ENCODE measurements around the gene NCOA3.
"Not testable (repeated sequence)": the region's sequence is repeated elsewhere in the genome, so short reads cannot be mapped to it uniquely, and the experiment has no call there.

Gene NCOA3

DNA sequence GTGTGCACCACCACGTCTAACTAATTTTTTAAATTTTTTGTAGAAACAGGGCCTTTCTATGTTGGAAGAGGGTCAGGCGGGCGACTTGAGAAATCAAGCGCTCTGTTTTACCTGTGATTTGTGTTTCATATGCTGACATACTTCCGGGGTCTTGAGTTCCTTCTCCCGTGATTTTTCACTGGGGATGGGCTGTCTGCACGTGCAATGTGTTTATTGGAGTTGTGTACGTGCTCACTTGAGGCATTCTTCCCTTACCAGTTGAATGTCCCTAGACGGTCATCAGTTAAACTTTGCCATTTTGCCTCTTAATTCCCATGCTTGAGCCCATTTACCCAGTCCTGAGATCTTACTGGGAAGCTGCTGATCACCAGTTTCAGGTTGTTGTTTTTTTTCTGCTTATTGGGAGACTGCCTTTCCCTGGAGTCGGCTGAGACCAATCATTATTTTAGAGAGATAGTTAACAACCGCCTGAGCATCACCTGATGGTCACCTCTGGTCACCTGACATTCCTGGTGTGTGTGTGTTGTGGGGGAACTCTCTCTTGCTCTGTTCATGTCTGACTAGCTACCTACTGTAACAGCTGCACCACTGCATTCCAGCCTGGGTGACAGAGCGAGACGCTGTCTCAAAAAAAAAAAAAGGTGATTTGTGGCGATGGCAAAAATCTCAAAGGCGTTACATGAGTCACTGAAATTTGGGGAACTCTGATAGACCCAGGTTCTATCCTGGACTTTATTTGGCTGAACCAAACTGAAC, 34.8 kb upstream of the NCOA3 start:
- H3K4me3 ChIP-seq (ENCODE audit: low read length), result no peak overlapping the region
- DNase-seq (ENCODE audit: low read depth, low spot score), result no peak

DNA sequence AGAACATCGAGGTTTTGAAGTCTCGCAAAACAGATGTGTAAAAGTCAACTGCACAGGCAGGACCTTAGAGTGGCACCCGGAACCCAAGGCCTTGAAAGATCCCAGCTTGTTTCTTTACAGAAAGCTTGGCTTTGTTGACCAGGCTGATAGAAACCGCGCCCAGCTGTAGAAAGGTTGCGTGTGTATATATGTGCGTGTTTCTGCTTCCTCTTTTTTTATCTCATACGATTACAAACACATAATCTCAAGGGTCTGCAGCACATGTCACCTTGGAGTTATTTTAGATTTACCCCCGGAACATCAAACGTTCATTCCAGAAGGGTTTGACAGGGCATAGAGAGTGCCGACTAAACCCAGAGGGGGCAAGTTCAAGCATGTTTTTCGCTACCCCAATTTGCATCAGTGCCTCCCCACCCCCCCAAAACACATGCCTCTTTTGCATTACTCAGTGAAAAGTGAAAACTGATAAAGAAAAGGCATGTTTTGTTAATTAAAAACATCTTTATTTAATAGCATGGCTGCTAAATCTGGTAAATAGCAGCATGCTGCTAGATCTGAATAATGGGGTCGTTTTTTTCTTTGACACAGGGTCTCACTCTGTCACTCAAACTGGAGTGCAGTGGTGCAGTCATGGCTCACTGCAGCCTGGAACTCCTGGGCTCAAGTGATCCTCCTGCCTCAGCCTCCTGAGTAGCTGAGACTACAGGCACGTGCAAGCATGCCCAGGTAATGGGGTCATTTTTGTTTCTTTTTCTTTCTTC, 33.2 kb upstream of the NCOA3 start:
- H3K4me3 ChIP-seq (ENCODE audit: low read length), result no peak overlapping the region

DNA sequence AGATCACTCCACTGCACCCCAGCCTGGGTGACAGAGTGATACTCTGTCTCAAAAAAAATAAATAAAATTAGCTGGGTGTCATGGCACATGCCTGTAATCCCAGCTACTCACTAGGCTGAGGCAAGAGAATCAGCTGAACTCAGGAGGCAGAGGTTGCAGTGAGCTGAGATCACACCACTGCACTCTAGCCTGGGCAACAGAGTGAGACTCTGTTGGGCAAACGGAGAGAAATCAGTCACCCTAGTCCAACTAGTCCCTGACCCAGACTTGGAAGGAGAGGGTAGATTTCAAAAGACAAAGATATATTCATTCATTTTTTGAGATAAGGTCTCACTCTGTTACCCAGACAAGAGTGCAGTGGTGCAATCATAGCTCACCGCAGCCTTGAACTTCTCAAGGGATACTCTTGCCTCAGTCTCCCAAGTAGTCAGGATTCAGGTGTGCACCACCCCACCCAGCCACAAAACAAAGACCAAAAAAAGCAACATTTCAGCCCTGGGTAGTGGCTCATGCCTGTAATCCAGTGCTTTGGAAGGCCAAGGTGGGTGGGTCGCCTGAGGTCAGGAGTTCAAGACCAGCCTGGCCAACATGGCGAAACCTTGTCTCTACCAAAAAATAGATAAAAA, 26.2 kb upstream of the NCOA3 start:
- no peak for DNase-seq (ENCODE audit: low read depth, low spot score)
- H3K4me3 ChIP-seq (ENCODE audit: low read length), result no peak overlapping the region

More for the DNA sequence above, 33.2 kb upstream of the NCOA3 start:
- DNase-seq (ENCODE audit: low read depth, low spot score), result no peak

DNA sequence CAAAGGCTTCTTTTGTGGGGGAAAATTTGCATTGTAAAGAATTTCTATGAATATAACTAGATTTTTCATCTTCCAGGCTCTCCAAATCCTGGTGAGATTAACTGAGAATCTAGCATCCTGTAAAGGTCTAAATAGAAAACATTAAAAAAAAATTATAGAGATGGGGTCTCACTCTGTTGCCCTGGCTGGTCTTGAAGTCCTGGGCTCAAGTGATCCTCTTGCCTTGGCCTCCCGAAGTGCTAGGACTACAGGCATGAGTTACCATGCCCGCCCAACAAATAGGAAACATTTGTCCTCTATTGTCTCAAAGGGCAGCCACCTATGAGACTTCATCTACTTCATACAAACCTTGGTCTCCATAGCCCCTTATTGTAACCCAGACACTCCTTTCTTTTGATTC, 25.2 kb upstream of the NCOA3 start:
- H3K4me3 ChIP-seq (ENCODE audit: low read length), result no peak overlapping the region
- DNase-seq (ENCODE audit: low read depth, low spot score), result no peak

DNA sequence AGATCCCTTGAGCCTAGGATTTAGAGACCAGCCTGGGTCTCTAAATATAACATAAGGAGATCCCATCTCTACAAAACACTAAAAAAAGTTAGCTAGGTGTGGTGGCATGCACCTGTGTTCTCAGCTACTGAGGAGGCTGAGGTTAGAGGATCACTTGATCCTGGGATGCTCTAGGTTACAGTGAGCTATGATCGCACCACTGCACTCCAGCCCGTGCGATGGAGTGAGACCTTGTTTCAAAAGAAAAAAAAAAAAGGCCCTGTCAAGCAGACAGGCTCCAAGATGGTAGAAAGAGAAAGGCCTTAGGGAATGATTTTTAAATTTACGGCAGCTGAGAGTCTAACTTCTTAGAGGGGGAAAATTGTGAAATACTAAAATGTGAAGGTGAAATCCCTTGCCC, 22.6 kb upstream of the NCOA3 start:
- no peak overlapping the region for H3K4me3 ChIP-seq (ENCODE audit: low read length)
- no peak for DNase-seq (ENCODE audit: low read depth, low spot score)

DNA sequence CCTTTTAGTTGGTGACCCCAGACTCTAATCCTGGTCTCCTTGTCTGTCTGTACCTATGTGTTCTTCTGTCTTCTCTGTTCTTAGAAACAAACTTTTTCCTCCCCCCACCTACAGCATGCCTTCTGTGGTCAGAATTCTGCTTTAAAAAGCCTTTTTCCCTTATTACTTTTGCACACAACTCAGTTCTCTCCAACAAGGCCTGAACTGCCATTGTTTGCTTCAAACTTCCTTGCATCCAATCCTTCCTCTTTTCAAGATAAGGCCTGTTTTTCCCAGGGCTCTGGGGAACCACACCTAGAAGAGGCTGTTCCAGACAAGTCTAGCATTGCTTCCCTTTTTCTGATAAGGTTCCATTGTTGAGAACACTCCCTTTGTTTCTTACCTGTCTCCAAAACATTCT, 22.2 kb upstream of the NCOA3 start:
- DNase-seq (ENCODE audit: low read depth, low spot score), result no peak
- H3K4me3 ChIP-seq (ENCODE audit: low read length), result no peak overlapping the region

DNA sequence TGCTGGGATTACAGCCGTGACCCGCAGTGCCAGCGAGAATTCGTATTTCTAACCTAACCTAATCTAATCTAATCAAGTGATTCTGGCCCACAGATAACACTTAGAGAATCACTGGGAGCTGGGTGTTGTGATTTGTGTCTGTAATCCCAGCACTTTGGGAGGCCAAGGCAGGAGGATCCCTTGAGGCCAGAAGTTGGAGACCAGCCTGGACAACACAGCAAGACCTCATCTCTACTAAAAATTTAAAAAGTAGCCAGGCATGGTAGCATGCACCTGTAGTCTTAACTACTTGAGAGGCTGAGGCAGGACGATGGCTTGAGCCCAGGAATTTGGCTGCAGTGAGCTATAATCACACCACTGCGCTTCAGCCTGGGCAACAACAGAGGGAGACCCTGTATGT, 21.4 kb upstream of the NCOA3 start:
- no peak overlapping the region for H3K4me3 ChIP-seq (ENCODE audit: low read length)
- DNase-seq (ENCODE audit: low read depth, low spot score), result no peak

DNA sequence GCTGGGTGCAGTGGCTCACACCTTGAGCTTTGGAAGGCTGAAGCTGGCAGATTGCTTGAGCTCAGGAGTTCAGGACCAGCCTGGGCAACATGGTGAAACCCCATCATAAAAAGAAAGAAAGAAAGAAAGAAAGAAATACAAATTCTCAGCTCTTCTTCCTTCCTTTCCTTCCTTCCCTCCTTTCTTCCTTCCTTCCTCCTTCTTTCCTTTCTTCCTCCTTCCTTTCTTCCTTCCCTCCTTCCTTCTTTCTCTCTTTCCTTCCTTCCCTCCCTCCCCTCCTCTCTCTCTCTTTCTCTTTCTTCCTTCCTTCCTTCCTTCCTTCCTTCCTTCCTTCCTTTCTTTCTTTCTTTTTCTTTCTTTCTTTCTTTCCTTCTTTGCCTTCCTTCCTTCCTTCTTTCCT, 21.0 kb upstream of the NCOA3 start:
- DNase-seq (ENCODE audit: low read depth, low spot score), result no peak

DNA sequence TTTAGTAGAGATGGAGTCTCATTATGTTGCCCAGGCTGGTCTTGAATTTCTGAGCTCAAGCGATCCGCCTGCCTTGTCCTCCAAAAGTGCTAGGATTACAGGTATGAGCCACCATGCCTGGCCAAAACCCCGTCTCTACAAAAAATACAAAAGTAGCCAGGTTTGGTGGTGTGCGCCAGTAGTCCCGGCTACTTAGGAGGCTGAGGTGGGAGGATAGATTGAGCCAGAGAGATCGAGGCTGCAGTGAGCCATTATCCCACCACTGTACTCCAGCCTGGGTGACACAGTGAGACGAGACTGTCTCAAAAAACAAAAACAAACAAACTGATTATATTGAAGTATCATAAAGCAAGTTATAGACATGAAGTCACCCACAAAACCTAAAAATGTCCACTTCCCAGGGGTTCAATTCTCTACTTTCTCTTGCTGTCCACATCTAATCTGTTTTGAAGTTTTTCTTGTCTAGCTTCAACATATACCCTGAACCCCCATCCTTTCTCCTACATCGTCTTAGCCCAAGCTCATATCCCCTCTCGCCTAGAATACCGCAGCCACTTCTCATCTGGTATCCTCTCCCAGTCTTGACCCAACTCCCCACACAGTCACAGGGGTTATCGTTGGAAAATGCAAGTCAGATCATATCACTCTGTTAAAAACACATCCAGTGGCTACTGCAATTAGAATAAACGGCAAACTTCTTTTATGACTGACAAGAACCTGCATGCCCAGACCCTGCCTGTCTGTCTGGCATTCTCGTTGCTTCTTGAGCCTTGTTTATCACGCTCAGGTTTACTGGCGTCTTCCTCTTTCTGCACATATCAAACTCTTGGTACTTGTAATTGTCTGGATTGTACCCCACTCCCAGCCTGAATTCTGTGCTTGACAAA, 20.1 kb upstream of the NCOA3 start:
- DNase-seq (ENCODE audit: low read depth, low spot score), result no peak
- H3K4me3 ChIP-seq (ENCODE audit: low read length), result no peak overlapping the region

More for the DNA sequence above, 21.0 kb upstream of the NCOA3 start:
- H3K4me3 ChIP-seq (ENCODE audit: low read length), result no peak overlapping the region

DNA sequence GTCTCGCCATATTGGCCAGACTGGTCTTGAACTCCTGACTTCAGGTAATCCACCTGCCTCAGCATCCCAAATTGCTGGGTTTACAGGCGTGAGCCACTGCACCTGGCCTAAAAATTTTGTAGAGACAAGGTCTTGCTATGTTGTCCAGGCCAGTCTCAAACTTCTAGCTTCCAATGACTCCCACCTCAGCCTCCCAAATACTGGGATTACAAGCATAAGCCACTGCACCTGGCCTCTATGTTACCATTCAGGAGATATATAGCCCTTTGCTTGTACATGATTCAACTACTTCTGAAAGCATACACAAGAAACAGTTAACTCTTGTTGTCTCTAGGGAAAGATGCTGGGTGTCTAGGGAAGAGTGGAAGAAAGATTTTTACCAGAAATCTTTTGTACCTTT, 19.0 kb upstream of the NCOA3 start:
- no peak for DNase-seq (ENCODE audit: low read depth, low spot score)
- no peak overlapping the region for H3K4me3 ChIP-seq (ENCODE audit: low read length)

DNA sequence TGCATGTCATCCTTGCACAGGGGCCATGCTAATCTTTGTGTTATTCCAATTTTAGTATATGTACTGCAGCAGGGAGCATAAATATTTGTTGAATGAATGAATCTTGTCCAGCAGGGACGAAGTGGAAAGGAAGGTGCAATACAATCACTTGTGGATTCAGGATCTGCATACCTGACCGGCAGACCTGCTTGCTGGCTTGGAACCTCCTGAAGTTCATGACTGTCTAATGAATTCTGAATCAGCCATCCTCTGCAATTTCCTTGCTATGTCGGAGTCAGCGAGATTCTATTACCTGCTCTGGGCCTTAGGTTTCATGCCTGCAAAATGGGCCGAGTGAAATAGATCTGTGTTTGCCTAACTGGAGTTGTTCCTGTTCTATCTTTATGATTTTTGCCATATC, 17.4 kb upstream of the NCOA3 start:
- no peak for DNase-seq (ENCODE audit: low read depth, low spot score)
- no peak overlapping the region for H3K4me3 ChIP-seq (ENCODE audit: low read length)

DNA sequence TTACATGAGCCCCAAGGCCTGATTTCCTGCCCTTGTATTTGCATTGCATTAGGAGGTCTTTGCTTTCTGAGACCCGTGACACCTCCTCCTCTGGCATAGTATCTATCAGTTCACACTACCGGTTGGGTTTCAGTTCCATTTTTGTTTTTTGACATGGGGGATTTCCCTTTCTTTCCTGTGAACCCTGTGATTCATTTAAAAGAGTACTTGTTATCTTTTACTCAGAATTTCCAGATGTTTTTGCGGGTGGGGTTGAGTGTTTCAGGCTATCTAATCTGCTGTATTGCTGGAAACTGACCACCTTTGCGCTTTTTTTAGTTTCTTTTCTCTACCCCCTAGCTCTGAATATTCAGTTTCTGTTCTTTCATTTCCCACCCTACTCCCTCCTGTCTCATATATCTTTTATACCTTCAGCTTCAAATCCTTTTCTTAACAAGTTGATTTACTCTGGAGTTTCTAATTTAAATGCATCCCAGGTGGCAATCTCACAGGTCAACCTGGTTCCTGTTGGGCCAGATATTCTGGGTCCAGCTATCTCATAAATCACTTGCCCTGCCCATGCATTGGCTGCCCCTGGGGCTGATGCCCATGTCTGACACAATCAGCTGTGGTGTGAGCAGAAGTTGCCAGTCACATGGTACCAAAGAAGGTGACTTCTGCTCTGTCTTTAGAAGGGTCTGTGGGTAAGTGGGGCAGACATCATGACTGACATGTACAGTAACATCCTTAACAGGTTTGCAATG, 14.3 kb upstream of the NCOA3 start:
- DNase-seq (ENCODE audit: low read depth, low spot score), result no peak
- no peak overlapping the region for H3K4me3 ChIP-seq (ENCODE audit: low read length)

DNA sequence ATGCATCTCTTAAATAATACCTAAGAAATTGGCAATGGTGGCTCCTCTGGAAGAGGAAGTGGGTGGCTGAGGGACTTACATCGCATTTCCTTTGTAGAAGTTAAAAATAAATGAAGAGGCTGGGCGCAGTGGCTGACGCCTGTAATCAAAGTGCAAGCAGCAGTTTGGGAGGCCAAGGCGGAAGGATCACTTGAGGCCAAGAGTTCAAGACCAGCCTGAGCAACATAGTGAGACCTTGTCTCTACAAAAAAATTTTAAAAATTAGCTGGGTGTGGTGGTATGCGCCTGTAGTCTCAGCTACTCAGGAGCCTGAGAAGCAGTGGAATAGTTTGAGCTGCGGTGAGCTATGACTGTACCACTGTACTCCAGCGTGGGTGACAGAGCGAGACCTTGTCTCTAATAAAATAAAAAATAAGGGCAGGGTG, 12.2 kb upstream of the NCOA3 start:
- DNase-seq (ENCODE audit: low read depth, low spot score), result peak; percentile 47
- H3K4me3 ChIP-seq (ENCODE audit: low read length), result no peak overlapping the region

DNA sequence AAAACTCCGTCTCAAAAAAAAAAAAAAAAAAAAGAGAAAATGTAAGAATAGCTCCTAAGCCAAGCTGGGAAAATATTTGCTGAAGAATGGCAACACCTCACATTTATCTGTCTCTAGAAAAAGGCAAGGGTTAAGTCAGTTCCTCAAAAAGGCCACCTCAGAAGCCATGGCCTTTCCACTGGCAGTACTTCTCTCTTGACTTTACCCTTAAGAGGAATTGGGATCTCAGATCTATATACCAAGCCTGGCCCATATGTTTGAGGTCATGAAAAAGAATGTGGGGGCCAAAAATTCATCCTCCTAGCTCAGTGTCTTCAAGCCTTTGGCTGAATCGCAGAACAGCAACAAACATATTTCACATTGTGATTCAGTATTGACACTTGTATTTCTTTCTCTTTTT, 10.9 kb upstream of the NCOA3 start:
- no peak overlapping the region for H3K4me3 ChIP-seq (ENCODE audit: low read length)
- DNase-seq (ENCODE audit: low read depth, low spot score), result no peak

DNA sequence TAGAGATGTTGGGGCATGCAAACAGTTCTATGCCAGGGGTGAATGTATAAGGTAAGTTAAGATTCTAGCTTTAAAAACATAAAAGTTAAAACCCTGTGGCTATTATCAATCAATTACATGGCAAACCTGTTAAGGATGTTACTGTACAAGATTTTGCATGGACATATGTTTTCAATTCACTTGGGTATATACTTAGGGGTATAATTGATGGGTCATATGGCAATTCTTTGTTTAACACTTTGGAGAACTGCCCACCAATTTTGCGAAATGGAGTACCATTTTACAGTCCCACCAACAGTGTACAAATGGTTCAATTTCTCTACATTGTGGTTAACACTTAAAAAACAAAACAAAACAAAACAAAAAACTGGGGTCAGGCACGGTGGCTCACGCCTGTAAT, 9.4 kb upstream of the NCOA3 start:
- DNase-seq (ENCODE audit: low read depth, low spot score), result no peak
- no peak overlapping the region for H3K4me3 ChIP-seq (ENCODE audit: low read length)

DNA sequence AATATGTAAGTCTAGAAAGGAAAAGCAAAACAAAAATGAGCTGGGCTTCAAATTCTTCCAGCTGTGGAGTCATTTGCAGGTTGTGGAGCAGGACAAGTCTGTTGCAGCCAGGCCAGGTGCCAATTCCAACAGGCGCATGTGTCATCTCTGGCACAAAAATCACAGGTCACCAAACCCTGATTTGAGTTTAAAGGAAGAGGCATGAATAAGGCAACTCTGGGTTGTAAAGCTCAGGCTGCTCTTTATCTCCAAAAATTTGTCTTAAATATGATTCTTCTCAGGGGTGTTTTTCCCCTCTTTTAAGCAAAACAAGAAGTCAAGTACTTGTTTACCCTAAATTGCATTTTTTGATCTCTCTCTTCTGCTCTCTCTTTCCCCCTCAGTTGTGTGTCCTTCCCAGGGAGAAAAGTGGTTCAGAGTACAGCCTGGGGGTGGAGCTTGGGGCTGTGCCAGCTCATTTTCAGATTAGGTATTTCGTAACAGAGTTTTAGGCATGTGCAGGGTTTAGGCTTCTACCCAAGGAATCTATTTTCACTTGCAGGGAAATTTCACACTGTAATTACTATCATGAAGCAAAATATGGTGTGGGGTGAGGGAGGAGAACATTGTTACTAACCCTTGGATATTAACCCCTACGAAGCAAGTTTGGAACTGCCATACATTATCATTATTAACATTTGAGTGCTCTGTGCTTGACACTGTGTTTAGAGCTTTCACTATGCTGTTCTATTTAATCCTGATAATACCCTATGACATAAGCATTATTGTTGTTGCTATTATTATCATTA, 8.3 kb upstream of the NCOA3 start:
- no peak overlapping the region for H3K4me3 ChIP-seq (ENCODE audit: low read length)
- DNase-seq (ENCODE audit: low read depth, low spot score), result no peak

DNA sequence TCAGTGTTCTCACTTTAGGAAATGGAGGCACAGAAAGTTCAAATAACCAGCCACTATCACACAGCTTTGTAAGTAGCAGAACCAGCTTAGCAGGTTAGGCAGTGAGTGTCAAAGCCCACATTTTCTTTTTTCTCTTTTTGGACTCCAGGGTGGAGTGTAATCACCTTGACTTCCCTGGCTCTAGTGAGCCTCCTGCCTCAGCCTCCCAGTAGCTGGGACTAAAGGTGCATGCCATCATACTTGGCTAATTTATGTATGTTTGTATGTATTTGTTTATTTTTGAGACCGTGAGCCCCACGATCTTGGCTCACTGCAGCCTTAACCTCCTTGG, 7.8 kb upstream of the NCOA3 start:
- no peak overlapping the region for H3K4me3 ChIP-seq (ENCODE audit: low read length)
- no peak for DNase-seq (ENCODE audit: low read depth, low spot score)

DNA sequence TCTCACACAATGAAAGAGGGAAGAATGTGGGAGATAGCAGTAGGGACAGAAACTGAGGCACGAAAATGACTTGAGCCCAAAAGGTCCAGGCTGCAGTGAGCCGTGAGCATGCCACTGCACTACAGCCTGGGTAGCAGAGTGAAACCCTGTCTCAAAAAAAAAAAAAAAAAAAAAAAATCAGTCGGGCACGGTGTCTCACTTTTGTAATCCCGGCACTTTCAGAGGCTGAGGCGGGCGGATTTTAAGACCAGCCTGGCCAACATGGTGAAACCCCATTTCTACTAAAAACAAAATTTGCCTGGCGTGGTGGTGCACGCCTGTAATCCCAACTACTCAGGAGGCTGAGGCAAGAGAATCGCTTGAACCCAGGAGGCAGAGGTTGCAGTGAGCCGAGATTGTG, 7.1 kb upstream of the NCOA3 start:
- not testable (repeated sequence) for H3K4me3 ChIP-seq (ENCODE audit: low read length); DNase-seq (ENCODE audit: low read depth, low spot score)

Measured in Jurkat, Clone E6-1 (cell line).